Activated CD8-positive, alpha-beta T cell treated with anti-CD3 and anti-CD28 coated beads for 36 hours (primary cell): ENCODE data around the gene CDK19. TPM values are rescaled to one million over a fixed set of nuclear protein-coding genes. Genes with fewer than 3 reads are reported as not detected.

Experiments used
- ATAC-seq: fragments of 200-7000 bp; cut with Tn5 transposase; one replicate; pipeline ENCODE4 v1.10.0; 2021; ENCODE audit warnings: mild to moderate bottlenecking, moderate library complexity
- CTCF ChIA-PET: fragments of 350-600 bp; sonication (Branson Sonifier 250); formaldehyde crosslinking; loops from one replicate; lab custom pipeline; 2021; ENCODE audit warnings: antibody characterized with exemption; lab: Charles Lee
- POLR2A ChIA-PET: fragments of 350-600 bp; sonication (Branson Sonifier 250); formaldehyde crosslinking; loops from one replicate; lab custom pipeline; 2021; ENCODE audit warnings: antibody characterized with exemption; lab: Charles Lee
- DNase-seq: peaks from one replicate; pipeline ENCODE4 v3.0.0-alpha.2; 2020
- H3K27ac Mint-ChIP-seq: one replicate; pipeline ENCODE4 v1.8.0; 2021; ENCODE audit warnings: mild to moderate bottlenecking, mixed read lengths
- H3K27me3 Mint-ChIP-seq: one replicate; pipeline ENCODE4 v1.8.0; 2021; ENCODE audit warnings: mixed read lengths
- H3K36me3 Mint-ChIP-seq: one replicate; pipeline ENCODE4 v1.8.0; 2021; ENCODE audit warnings: low read depth, mixed read lengths
- H3K4me1 Mint-ChIP-seq: one replicate; pipeline ENCODE4 v1.8.0; 2021; ENCODE audit warnings: low read depth, mixed read lengths
- H3K4me3 Mint-ChIP-seq: one replicate; pipeline ENCODE4 v1.8.0; 2021; ENCODE audit warnings: mild to moderate bottlenecking, moderate library complexity, mixed read lengths
- H3K9me3 Mint-ChIP-seq: one replicate; pipeline ENCODE4 v1.8.0; 2021; ENCODE audit warnings: mixed read lengths
- intact Hi-C: fragments of 100-400 bp; cut with micrococcal nuclease; formaldehyde crosslinking; loops from one replicate; pipeline ENCODE4 v1.10.0; 2022
- total RNA-seq, 2 experiments: library from RNA; stranded (reverse); gene quantifications; one replicate each; pipeline ENCODE4 v1.2.3, GENCODE V29; 2021
- TF ChIP-seq, protein P1 (sequence below): fragments of 200-600 bp; IDR thresholded peaks from one replicate; pipeline ENCODE4 v1.8.0; 2022; ENCODE audit warnings: antibody characterized with exemption, mild to moderate bottlenecking

CDK19 gene
- total RNA-seq, 2 experiments from 2014 or later = 11.8 to 13.1 TPM

GRCh38 chr6:110633731-110634213 is 181.5 kb downstream of the CDK19 start:
- POLR2A ChIA-PET = no interaction called here
- no peaks in the 10 kb centered on the region for H3K27me3 Mint-ChIP-seq

GRCh38 chr6:110629153-110629552 is 186.1 kb downstream of the CDK19 start:
- intact Hi-C loops = no loop called here
- no peak for DNase-seq
- H3K4me3 Mint-ChIP-seq = no peak overlapping the region
- no peaks in the 10 kb centered on the region for H3K27me3 Mint-ChIP-seq
- no peaks in the 10 kb centered on the region for H3K9me3 Mint-ChIP-seq
- no peak for ATAC-seq
- H3K36me3 Mint-ChIP-seq = no peaks in the 10 kb centered on the region
- H3K27ac Mint-ChIP-seq = no peak overlapping the region
- H3K4me1 Mint-ChIP-seq = no peaks in the 10 kb centered on the region
- CTCF ChIA-PET = interaction anchor here (1.4 kb wide), 1 partner anchor 53 kb away, joined by 3 read pairs; no protein-coding TSS in a partner anchor
- POLR2A ChIA-PET = no interaction called here
- TF ChIP-seq, protein P1, sequence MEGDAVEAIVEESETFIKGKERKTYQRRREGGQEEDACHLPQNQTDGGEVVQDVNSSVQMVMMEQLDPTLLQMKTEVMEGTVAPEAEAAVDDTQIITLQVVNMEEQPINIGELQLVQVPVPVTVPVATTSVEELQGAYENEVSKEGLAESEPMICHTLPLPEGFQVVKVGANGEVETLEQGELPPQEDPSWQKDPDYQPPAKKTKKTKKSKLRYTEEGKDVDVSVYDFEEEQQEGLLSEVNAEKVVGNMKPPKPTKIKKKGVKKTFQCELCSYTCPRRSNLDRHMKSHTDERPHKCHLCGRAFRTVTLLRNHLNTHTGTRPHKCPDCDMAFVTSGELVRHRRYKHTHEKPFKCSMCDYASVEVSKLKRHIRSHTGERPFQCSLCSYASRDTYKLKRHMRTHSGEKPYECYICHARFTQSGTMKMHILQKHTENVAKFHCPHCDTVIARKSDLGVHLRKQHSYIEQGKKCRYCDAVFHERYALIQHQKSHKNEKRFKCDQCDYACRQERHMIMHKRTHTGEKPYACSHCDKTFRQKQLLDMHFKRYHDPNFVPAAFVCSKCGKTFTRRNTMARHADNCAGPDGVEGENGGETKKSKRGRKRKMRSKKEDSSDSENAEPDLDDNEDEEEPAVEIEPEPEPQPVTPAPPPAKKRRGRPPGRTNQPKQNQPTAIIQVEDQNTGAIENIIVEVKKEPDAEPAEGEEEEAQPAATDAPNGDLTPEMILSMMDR = no peak

More at GRCh38 chr6:110633731-110634213, 181.5 kb downstream of the CDK19 start:
- no peak overlapping the region for H3K4me3 Mint-ChIP-seq
- no peak for DNase-seq
- H3K9me3 Mint-ChIP-seq = no peaks in the 10 kb centered on the region
- TF ChIP-seq, protein P1 = no peak
- CTCF ChIA-PET = no interaction called here
- intact Hi-C loops = no loop called here
- ATAC-seq = no peak
- no peaks in the 10 kb centered on the region for H3K36me3 Mint-ChIP-seq
- H3K4me1 Mint-ChIP-seq = no peaks in the 10 kb centered on the region
- no peak overlapping the region for H3K27ac Mint-ChIP-seq

- DNase-seq (no peak), ATAC-seq (no peak)
- Mint-ChIP-seq H3K9me3 (no peaks in the 10 kb centered on the region), H3K4me1 (no peaks in the 10 kb centered on the region), H3K36me3 (no peaks in the 10 kb centered on the region), H3K27me3 (no peaks in the 10 kb centered on the region), H3K4me3 (no peak overlapping the region), H3K27ac (no peak overlapping the region)
- CTCF ChIA-PET = no interaction called here
- TF ChIP-seq, protein P1 = no peak
- intact Hi-C loops = no loop called here
- POLR2A ChIA-PET = no interaction called here
These were observed 186.9 kb downstream of the CDK19 start for GRCh38 chr6:110628330-110628729.

DNA sequence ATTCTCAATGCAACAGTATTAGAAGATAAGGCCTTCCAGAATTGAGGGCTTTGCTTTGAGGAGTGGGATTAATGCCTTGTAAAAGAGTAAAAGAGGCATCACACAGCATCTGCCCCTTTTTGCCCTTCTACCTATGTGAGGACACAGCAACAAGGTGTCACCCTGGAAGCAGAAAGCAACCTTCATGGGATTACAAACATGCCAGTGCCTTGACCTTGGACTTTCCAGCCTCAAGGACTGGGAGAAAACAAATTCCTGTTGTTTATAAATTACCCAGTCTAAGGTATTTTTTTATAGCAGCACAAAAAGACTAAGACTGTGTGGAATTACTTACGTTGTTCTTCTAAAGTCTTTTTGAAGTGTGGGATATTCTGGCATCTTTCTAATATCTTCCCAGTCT is 188.8 kb downstream of the CDK19 start:
- no peak overlapping the region for H3K4me3 Mint-ChIP-seq

GRCh38 chr6:110625883-110626282 is 189.4 kb downstream of the CDK19 start:
- POLR2A ChIA-PET = no interaction called here
- ATAC-seq (no peak), DNase-seq (no peak)
- H3K9me3 Mint-ChIP-seq = no peaks in the 10 kb centered on the region
- no peak overlapping the region for H3K27ac Mint-ChIP-seq
- H3K4me1 Mint-ChIP-seq = no peaks in the 10 kb centered on the region
- intact Hi-C loops = no loop called here
- TF ChIP-seq, protein P1 = no peak
- H3K27me3 Mint-ChIP-seq = no peaks in the 10 kb centered on the region
- no peak overlapping the region for H3K4me3 Mint-ChIP-seq
- no peaks in the 10 kb centered on the region for H3K36me3 Mint-ChIP-seq
- CTCF ChIA-PET = no interaction called here

More for the DNA sequence above, 188.8 kb downstream of the CDK19 start:
- CTCF ChIA-PET = no interaction called here
- Mint-ChIP-seq H3K27ac (no peak overlapping the region), H3K36me3 (no peaks in the 10 kb centered on the region), H3K27me3 (no peaks in the 10 kb centered on the region), H3K4me1 (no peaks in the 10 kb centered on the region), H3K9me3 (no peaks in the 10 kb centered on the region)
- ATAC-seq (no peak), DNase-seq (no peak)
- intact Hi-C loops = no loop called here
- TF ChIP-seq, protein P1 = no peak
- POLR2A ChIA-PET = no interaction called here
